ENCODE results near the gene NINL.

The NINL gene

DNA sequence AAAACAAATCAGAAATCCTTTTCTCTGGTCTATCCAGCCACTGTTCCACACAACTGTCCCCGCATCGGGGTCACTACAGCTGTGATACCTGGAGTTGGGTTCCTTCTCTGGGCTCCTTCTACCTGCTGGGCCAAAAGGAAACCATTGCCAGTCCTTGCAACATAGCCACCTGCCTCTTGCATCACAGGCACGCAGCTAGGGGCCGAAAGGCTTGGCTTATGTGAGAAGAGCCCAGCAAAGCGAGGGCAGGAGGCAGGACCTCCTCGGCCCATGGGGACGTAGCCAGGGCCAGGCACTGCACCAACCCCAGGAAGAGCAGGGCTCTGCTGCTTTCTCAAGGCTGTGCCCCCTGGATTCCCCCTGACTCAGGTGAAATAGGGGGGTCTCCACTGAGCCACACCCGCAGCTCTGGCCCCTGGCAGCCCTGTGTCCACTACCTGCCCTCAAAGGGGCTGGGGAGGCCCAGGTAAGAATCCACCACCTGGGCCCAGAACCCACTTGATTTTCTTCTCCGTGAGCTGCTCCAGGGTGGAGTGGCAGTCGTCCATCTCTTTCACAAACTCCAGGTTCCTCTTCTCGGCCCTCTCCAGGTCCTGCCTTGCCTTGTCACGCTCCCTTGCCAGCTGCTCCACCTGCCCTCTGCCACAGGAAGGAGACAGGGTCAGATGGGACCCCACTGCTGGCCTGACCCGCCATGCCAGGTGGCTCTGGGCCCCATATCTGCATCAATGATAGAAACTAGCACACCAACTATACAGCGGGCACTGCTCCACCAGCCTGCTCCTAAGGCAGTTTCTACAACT, 89.0 kb downstream of the NINL start:
- Histone ChIP-seq H3K9ac (ENCODE audit: low read depth, low read length) (no peak overlapping the region), H3K4me2 (ENCODE audit: low read length) (no peak overlapping the region), H3K27me3 (ENCODE audit: control insufficient read depth, insufficient read depth, low read length) (no peaks in the 10 kb centered on the region), H3K9me3 (replicated peaks; ENCODE audit: low read length) (no peaks in the 10 kb centered on the region), H3K4me1 (ENCODE audit: control insufficient read depth, insufficient read depth, low read length) (peaks cover 5% of the 10 kb centered on the region), H3K4me3 (ENCODE audit: low read length) (no peak overlapping the region), H3K36me3 (ENCODE audit: insufficient read depth, low read length) (no peaks in the 10 kb centered on the region)

GRCh38 chr20:25495189-25495824, 90.0 kb downstream of the NINL start:
- Histone ChIP-seq H3K9ac (ENCODE audit: low read depth, low read length) (no peak overlapping the region), H3K4me3 (ENCODE audit: low read length) (no peak overlapping the region), H3K36me3 (ENCODE audit: insufficient read depth, low read length) (no peaks in the 10 kb centered on the region), H3K27me3 (ENCODE audit: control insufficient read depth, insufficient read depth, low read length) (no peaks in the 10 kb centered on the region), H3K4me1 (ENCODE audit: control insufficient read depth, insufficient read depth, low read length) (peaks cover 5% of the 10 kb centered on the region), H3K4me2 (ENCODE audit: low read length) (no peak overlapping the region), H3K9me3 (replicated peaks; ENCODE audit: low read length) (no peaks in the 10 kb centered on the region)

GRCh38 chr20:25494506-25495188, 90.7 kb downstream of the NINL start:
- no peaks in the 10 kb centered on the region for H3K27me3 ChIP-seq (ENCODE audit: control insufficient read depth, insufficient read depth, low read length)
- H3K9ac ChIP-seq (ENCODE audit: low read depth, low read length) = no peak overlapping the region
- no peak overlapping the region for H3K4me3 ChIP-seq (ENCODE audit: low read length)
- no peaks in the 10 kb centered on the region for H3K36me3 ChIP-seq (ENCODE audit: insufficient read depth, low read length)
- no peaks in the 10 kb centered on the region for H3K9me3 ChIP-seq (replicated peaks; ENCODE audit: low read length)
- H3K4me1 ChIP-seq (ENCODE audit: control insufficient read depth, insufficient read depth, low read length) = peaks cover 5% of the 10 kb centered on the region
- H3K4me2 ChIP-seq (ENCODE audit: low read length) = no peak overlapping the region

DNA sequence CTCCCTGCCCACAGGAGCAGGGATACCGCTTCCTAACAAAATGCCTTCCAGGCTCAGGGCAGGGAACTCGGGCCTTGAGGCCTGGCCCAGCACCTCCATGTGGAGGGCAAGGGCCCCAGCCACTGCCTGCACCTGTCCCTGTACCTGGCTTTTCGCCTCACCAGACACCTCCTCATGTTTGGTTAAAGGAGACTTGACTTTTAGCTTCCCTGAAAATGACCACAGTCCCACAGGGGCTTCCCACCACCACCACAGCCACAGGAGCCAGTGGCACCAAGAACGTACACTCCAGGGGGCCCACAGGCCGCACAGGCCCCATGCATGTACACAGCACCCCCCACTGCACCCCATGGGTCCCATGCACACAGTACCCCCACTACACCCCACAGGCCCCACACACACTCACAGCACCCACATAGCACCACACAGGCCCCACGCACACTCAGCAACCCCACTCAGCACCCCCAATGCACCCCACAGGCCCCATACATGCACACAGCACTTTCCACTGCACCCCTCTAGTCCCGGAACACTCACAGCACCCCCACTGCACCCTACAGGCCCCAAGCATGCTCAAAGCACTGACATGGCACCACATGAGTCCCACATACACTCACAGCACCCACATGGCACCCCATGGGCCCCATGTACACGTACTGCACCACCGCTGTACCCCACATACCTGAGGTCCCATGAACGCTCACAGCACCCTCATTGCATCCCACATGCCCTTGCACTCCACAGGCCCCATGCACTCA, 91.4 kb downstream of the NINL start:
- Histone ChIP-seq H3K27me3 (ENCODE audit: control insufficient read depth, insufficient read depth, low read length) (no peaks in the 10 kb centered on the region), H3K9me3 (replicated peaks; ENCODE audit: low read length) (no peaks in the 10 kb centered on the region), H3K36me3 (ENCODE audit: insufficient read depth, low read length) (no peaks in the 10 kb centered on the region), H3K9ac (ENCODE audit: low read depth, low read length) (no peak overlapping the region), H3K4me1 (ENCODE audit: control insufficient read depth, insufficient read depth, low read length) (peaks cover 5% of the 10 kb centered on the region), H3K4me3 (ENCODE audit: low read length) (no peak overlapping the region), H3K4me2 (ENCODE audit: low read length) (no peak overlapping the region)

- peaks cover 5% of the 10 kb centered on the region for H3K4me1 ChIP-seq (ENCODE audit: control insufficient read depth, insufficient read depth, low read length)
- H3K9me3 ChIP-seq (replicated peaks; ENCODE audit: low read length) = no peaks in the 10 kb centered on the region
- H3K36me3 ChIP-seq (ENCODE audit: insufficient read depth, low read length) = no peaks in the 10 kb centered on the region
- no peaks in the 10 kb centered on the region for H3K27me3 ChIP-seq (ENCODE audit: control insufficient read depth, insufficient read depth, low read length)
- H3K9ac ChIP-seq (ENCODE audit: low read depth, low read length) = no peak overlapping the region
- H3K4me2 ChIP-seq (ENCODE audit: low read length) = no peak overlapping the region
- H3K4me3 ChIP-seq (ENCODE audit: low read length) = no peak overlapping the region
These were observed 92.2 kb downstream of the NINL start for GRCh38 chr20:25493137-25493536.

- Histone ChIP-seq H3K36me3 (ENCODE audit: insufficient read depth, low read length) (no peaks in the 10 kb centered on the region), H3K9me3 (replicated peaks; ENCODE audit: low read length) (no peaks in the 10 kb centered on the region), H3K9ac (ENCODE audit: low read depth, low read length) (no peak overlapping the region), H3K4me1 (ENCODE audit: control insufficient read depth, insufficient read depth, low read length) (no peaks in the 10 kb centered on the region), H3K4me2 (ENCODE audit: low read length) (no peak overlapping the region), H3K27me3 (ENCODE audit: control insufficient read depth, insufficient read depth, low read length) (no peaks in the 10 kb centered on the region), H3K4me3 (ENCODE audit: low read length) (no peak overlapping the region)
These were observed 93.8 kb downstream of the NINL start for GRCh38 chr20:25491446-25492038.

GRCh38 chr20:25490656-25491445, 94.5 kb downstream of the NINL start:
- H3K27me3 ChIP-seq (ENCODE audit: control insufficient read depth, insufficient read depth, low read length) = no peaks in the 10 kb centered on the region
- H3K9ac ChIP-seq (ENCODE audit: low read depth, low read length) = no peak overlapping the region
- no peaks in the 10 kb centered on the region for H3K36me3 ChIP-seq (ENCODE audit: insufficient read depth, low read length)

DNA sequence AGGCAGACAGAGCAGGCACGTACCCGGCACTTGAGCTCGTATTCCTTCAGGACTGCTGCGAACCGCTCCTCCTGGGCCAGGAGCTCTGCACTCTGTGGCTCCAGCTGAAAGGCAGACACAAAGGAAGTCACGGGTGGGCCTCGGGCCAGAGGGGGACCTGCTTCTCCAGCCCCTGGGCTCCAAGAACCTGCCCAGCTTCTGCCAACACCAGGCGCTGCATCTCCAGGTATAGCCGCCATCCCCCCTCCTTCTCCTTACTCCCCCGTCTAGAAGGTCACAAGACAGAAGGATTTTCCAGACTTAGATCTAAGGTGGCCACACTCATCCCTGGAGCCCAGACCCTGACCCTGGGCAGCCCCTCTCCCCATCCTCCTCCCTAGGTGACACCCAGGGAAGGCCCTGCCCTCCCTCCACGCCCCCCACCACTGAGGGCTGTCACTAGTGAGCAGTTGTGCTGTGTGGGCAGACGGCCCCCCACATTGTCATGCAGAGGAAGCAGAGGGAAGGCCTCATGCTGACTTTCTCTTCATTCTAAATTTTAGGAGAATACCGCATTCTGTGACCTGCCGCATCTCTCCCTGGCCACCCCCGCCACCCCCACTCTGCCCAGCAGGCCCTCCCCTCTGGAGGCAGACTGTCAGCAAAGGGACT, 96.0 kb downstream of the NINL start:
- Histone ChIP-seq H3K27me3 (ENCODE audit: control insufficient read depth, insufficient read depth, low read length) (no peaks in the 10 kb centered on the region), H3K4me3 (ENCODE audit: low read length) (no peak overlapping the region), H3K9ac (ENCODE audit: low read depth, low read length) (no peak overlapping the region), H3K36me3 (ENCODE audit: insufficient read depth, low read length) (no peaks in the 10 kb centered on the region), H3K4me1 (ENCODE audit: control insufficient read depth, insufficient read depth, low read length) (peaks cover 10% of the 10 kb centered on the region), H3K4me2 (ENCODE audit: low read length) (no peak overlapping the region), H3K9me3 (replicated peaks; ENCODE audit: low read length) (no peaks in the 10 kb centered on the region)

More at GRCh38 chr20:25490656-25491445, 94.5 kb downstream of the NINL start:
- Histone ChIP-seq H3K4me2 (ENCODE audit: low read length) (no peak overlapping the region), H3K9me3 (replicated peaks; ENCODE audit: low read length) (no peaks in the 10 kb centered on the region), H3K4me3 (ENCODE audit: low read length) (no peak overlapping the region), H3K4me1 (ENCODE audit: control insufficient read depth, insufficient read depth, low read length) (no peaks in the 10 kb centered on the region)

GRCh38 chr20:25487975-25488374, 97.4 kb downstream of the NINL start:
- no peaks in the 10 kb centered on the region for H3K27me3 ChIP-seq (ENCODE audit: control insufficient read depth, insufficient read depth, low read length)
- peaks cover 12% of the 10 kb centered on the region for H3K4me1 ChIP-seq (ENCODE audit: control insufficient read depth, insufficient read depth, low read length)
- no peak overlapping the region for H3K4me3 ChIP-seq (ENCODE audit: low read length)
- H3K4me2 ChIP-seq (ENCODE audit: low read length) = no peak overlapping the region
- H3K9ac ChIP-seq (ENCODE audit: low read depth, low read length) = no peak overlapping the region
- no peaks in the 10 kb centered on the region for H3K36me3 ChIP-seq (ENCODE audit: insufficient read depth, low read length)
- no peaks in the 10 kb centered on the region for H3K9me3 ChIP-seq (replicated peaks; ENCODE audit: low read length)

GRCh38 chr20:25487306-25487705, 98.0 kb downstream of the NINL start:
- Histone ChIP-seq H3K36me3 (ENCODE audit: insufficient read depth, low read length) (no peaks in the 10 kb centered on the region), H3K27me3 (ENCODE audit: control insufficient read depth, insufficient read depth, low read length) (no peaks in the 10 kb centered on the region), H3K4me2 (ENCODE audit: low read length) (no peak overlapping the region), H3K4me3 (ENCODE audit: low read length) (no peak overlapping the region), H3K4me1 (ENCODE audit: control insufficient read depth, insufficient read depth, low read length) (peaks cover 12% of the 10 kb centered on the region), H3K9ac (ENCODE audit: low read depth, low read length) (no peak overlapping the region), H3K9me3 (replicated peaks; ENCODE audit: low read length) (no peaks in the 10 kb centered on the region)

Data from skeletal muscle satellite cell (primary cell).